ENCODE results near the gene SGIP1.

Gene SGIP1

DNA sequence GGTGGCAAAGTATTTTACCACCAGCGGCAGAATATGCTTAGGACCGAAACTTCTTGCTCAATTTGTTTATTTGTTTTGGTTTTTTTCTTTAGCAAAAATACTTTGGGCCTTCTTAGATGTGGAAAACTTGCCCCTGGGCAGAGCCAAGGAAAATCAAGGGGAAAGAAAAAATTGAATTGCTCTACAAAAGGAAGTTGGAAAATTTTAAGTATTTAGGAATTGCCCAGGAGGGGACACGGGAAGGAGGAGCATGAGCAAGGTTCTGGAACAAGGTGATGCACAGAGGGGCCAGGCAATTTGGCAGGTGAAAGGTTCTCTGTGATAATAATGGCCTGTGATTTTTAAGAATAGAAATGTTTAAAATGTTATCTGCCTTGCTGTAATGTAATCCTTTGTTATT, 28.6 kb downstream of the SGIP1 start:
- H3K4me3 ChIP-seq (ENCODE audit: low read depth, low read length): no peak overlapping the region
- DNase-seq (ENCODE audit: low read depth): no peak
- TF ChIP-seq, protein P1, sequence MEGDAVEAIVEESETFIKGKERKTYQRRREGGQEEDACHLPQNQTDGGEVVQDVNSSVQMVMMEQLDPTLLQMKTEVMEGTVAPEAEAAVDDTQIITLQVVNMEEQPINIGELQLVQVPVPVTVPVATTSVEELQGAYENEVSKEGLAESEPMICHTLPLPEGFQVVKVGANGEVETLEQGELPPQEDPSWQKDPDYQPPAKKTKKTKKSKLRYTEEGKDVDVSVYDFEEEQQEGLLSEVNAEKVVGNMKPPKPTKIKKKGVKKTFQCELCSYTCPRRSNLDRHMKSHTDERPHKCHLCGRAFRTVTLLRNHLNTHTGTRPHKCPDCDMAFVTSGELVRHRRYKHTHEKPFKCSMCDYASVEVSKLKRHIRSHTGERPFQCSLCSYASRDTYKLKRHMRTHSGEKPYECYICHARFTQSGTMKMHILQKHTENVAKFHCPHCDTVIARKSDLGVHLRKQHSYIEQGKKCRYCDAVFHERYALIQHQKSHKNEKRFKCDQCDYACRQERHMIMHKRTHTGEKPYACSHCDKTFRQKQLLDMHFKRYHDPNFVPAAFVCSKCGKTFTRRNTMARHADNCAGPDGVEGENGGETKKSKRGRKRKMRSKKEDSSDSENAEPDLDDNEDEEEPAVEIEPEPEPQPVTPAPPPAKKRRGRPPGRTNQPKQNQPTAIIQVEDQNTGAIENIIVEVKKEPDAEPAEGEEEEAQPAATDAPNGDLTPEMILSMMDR (IDR thresholded peaks at IDR 0.05; ENCODE audit: low read depth, low read length, missing control alignments): no peak

DNA sequence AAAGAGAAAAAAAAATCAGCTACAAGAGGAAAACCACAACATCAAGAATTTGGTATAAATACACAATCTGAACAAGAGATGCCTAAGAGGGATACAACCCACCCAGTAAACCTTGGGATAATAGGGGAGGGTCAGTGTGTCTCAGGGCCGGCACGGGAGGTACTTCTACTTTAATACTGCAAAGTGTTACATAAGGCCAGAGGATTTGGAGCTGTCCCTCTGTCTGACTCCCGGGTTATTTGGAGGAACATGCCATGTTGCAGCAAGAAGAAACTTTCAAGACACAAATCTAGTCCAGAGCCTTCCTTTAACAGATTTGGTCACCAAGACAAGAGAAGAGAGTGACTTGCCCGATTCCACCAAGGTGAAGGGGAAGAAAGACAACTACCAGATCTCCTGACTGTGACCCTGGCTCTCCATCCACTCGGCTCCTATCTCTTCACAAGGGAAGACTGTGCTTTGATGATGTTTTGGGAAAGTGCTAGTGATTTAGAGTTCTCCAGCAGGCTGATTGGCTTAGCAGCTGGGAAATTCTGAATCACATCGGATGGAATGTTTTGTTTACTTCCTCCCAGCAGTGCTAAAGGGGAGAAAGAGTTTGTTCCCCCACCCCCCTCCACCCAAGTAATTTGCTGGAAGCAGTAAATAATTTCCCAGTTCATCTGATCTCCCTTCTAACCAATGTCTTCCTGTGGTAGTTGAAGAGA, 29.3 kb downstream of the SGIP1 start:
- H3K4me3 ChIP-seq (ENCODE audit: low read depth, low read length): no peak overlapping the region
- TF ChIP-seq, protein P1 (IDR thresholded peaks at IDR 0.05; ENCODE audit: low read depth, low read length, missing control alignments): no peak
- no peak for DNase-seq (ENCODE audit: low read depth)

DNA sequence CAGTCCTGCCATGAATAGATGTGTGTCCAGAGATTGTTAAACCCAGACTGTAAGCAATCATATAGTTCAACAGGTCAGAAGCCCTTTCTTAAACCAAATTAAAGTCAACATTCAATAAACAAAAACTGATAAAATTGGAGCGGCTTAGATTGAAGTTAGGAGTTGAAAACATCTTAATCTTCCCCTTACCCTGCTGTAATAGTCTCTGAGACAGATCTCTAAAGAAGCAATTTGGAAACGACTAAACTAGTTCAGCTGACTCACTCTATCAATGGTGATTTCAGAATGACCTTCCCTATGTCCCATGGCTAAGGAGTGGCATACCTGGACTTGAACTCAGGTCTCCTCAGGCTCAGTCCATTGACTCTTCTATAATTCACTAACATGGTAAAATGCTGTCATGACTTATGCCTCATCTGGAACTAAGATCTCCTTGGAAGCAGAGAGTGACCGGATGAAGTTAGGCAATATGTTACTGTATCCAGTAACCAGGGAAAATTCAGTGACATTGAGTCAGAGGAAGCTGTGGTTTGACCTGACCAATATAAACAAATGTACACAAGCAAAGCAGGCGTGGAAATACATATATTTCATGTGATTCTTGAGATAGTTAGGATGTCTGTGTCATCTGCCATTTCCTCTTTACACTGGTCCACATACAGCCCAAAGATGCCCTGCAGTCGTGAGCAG, 30.1 kb downstream of the SGIP1 start:
- DNase-seq (ENCODE audit: low read depth): no peak
- no peak overlapping the region for H3K4me3 ChIP-seq (ENCODE audit: low read depth, low read length)
- TF ChIP-seq, protein P1 (IDR thresholded peaks at IDR 0.05; ENCODE audit: low read depth, low read length, missing control alignments): no peak

DNA sequence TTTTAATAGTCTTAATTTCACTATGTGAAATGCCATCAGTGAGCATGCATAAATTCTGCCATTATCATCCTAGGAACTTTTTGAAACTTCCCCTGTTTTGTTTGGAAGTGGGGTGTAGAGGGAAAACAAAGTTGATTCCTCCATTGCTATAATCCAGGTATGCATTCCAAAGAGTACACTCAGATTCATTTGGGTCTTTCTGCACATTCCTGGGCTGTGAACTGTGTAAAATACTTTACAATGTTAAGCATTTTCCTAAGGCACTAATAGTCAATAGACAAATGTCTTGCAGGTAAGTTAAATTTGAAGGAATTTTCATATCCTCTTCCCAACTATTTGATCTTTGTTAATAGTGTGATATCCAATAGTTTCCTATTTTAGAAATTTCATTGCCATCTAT, 36.2 kb downstream of the SGIP1 start:
- DNase-seq (ENCODE audit: low read depth): no peak
- H3K4me3 ChIP-seq (ENCODE audit: low read depth, low read length): no peak overlapping the region
- TF ChIP-seq, protein P1 (IDR thresholded peaks at IDR 0.05; ENCODE audit: low read depth, low read length, missing control alignments): no peak

DNA sequence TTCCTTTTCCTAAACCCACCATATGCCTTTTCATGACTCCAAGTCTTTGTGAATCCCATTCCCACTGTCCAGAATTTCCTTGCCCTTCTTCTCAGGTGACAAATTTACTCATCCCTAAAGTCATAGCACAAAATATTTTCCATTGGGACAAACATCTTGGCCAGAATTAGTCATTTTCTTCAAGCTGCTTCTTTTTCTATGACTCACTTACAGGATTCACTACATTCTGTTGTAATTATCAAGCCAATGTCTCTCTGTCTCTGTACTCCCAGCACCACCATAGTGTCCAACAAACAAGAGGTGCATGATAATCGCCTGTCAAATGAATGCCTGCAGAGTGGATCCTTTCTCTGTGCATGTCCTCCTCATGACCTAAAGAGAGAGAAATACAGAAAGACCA, 37.8 kb downstream of the SGIP1 start:
- TF ChIP-seq, protein P1 (IDR thresholded peaks at IDR 0.05; ENCODE audit: low read depth, low read length, missing control alignments): no peak
- no peak overlapping the region for H3K4me3 ChIP-seq (ENCODE audit: low read depth, low read length)
- no peak for DNase-seq (ENCODE audit: low read depth)

DNA sequence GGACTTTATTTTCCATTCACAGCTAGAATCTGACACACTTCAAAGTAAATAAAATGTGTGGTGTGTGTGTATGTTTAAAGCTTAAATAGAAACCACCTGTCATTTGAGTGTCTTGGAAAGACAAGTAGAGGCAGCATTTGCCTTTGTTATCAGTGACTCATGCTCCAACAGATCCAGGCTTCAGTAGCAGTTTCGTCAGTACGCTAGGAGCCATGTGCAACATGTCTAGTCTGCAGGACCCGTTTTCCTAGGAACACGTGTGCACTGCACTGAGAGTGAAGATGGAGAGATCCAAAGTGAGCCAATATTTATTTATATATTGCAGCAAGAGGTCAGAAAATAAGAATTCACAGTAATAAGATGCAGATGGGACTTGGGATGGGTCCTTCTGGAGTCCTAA, 41.8 kb downstream of the SGIP1 start:
- no peak for DNase-seq (ENCODE audit: low read depth)
- TF ChIP-seq, protein P1 (IDR thresholded peaks at IDR 0.05; ENCODE audit: low read depth, low read length, missing control alignments): no peak
- no peak overlapping the region for H3K4me3 ChIP-seq (ENCODE audit: low read depth, low read length)

DNA sequence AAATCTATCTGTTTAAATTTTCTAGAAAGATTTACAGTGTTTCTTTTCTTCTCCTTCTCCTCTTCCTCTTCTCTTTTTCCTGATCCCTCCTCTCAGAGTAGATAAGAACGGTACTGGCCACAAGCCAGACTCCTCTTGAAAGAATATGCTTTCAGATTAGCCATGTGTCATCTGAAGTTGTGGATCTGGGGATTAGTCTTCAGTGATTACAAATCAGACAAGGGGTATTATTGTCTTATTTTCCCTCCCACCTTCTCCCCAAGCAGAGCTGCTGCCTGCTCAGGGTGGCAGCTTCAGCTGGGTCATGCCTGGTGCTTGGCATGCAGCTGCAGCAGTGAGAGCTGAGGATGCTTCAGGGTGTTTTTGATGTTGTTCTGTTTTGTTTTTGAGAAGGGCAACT, 42.7 kb downstream of the SGIP1 start:
- TF ChIP-seq, protein P1 (IDR thresholded peaks at IDR 0.05; ENCODE audit: low read depth, low read length, missing control alignments): no peak
- no peak for DNase-seq (ENCODE audit: low read depth)
- H3K4me3 ChIP-seq (ENCODE audit: low read depth, low read length): no peak overlapping the region
